Bronchial epithelial cell (primary cell): Measurements from ENCODE around the gene TRIM28. TPM values are rescaled to one million over a fixed set of nuclear protein-coding genes. Genes with fewer than 3 reads are reported as not detected.

ENCODE experiments used
- DNase-seq: peaks from one replicate; pipeline ENCODE4 v3.0.0-alpha.2; 2010; ENCODE audit warnings: low read depth
- FAIRE-seq: peaks from 2 replicates; lab custom pipeline; 2011; peaks lifted over from hg19 to GRCh38; lab: Jason Lieb, UNC
- H3K27me3 ChIP-seq: 2 replicates; pipeline ENCODE4 v1.5.1; 2011; ENCODE audit warnings: low read length; ENCODE audit not compliant: control insufficient read depth, insufficient read depth
- H3K36me3 ChIP-seq: 2 replicates; pipeline ENCODE4 v1.5.1; 2011; ENCODE audit warnings: low read length; ENCODE audit not compliant: control insufficient read depth, insufficient read depth
- H3K4me3 ChIP-seq: 2 replicates; pipeline ENCODE4 v1.5.1; 2011; ENCODE audit warnings: mild to moderate bottlenecking, low read depth, low read length, control low read depth
- total RNA-seq: library from RNA; depleted of rRNA; stranded (reverse); fragments of >200 nt; gene quantifications from 2 replicates; pipeline ENCODE4 v1.2.1, GENCODE V29; 2014
- TF ChIP-seq, protein P1 (sequence below): IDR thresholded peaks from 2 replicates; pipeline ENCODE4 v1.5.1; 2011; ENCODE audit warnings: mild to moderate bottlenecking, moderate library complexity, low read length, control low read depth, inconsistent platforms; ENCODE audit not compliant: insufficient read depth, severe bottlenecking

The TRIM28 gene
- total RNA-seq, 1 donor from 2014 or later = 277 TPM

GRCh38 chr19:58578012-58578925 lies 34.4 kb downstream of the TRIM28 start:
- FAIRE-seq (no peak), DNase-seq (no peak)
- TF ChIP-seq, protein P1, sequence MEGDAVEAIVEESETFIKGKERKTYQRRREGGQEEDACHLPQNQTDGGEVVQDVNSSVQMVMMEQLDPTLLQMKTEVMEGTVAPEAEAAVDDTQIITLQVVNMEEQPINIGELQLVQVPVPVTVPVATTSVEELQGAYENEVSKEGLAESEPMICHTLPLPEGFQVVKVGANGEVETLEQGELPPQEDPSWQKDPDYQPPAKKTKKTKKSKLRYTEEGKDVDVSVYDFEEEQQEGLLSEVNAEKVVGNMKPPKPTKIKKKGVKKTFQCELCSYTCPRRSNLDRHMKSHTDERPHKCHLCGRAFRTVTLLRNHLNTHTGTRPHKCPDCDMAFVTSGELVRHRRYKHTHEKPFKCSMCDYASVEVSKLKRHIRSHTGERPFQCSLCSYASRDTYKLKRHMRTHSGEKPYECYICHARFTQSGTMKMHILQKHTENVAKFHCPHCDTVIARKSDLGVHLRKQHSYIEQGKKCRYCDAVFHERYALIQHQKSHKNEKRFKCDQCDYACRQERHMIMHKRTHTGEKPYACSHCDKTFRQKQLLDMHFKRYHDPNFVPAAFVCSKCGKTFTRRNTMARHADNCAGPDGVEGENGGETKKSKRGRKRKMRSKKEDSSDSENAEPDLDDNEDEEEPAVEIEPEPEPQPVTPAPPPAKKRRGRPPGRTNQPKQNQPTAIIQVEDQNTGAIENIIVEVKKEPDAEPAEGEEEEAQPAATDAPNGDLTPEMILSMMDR = no peak
- H3K27me3 ChIP-seq = no peaks in the 10 kb centered on the region
- peaks cover 7% of the 10 kb centered on the region for H3K36me3 ChIP-seq
- no peak overlapping the region for H3K4me3 ChIP-seq

GRCh38 chr19:58579473-58580142 lies 35.7 kb downstream of the TRIM28 start:
- TF ChIP-seq, protein P1 = no peak
- no peak for FAIRE-seq
- Histone ChIP-seq H3K27me3 (no peaks in the 10 kb centered on the region), H3K36me3 (peaks cover 7% of the 10 kb centered on the region), H3K4me3 (no peak overlapping the region)
- DNase-seq = no peak

DNA sequence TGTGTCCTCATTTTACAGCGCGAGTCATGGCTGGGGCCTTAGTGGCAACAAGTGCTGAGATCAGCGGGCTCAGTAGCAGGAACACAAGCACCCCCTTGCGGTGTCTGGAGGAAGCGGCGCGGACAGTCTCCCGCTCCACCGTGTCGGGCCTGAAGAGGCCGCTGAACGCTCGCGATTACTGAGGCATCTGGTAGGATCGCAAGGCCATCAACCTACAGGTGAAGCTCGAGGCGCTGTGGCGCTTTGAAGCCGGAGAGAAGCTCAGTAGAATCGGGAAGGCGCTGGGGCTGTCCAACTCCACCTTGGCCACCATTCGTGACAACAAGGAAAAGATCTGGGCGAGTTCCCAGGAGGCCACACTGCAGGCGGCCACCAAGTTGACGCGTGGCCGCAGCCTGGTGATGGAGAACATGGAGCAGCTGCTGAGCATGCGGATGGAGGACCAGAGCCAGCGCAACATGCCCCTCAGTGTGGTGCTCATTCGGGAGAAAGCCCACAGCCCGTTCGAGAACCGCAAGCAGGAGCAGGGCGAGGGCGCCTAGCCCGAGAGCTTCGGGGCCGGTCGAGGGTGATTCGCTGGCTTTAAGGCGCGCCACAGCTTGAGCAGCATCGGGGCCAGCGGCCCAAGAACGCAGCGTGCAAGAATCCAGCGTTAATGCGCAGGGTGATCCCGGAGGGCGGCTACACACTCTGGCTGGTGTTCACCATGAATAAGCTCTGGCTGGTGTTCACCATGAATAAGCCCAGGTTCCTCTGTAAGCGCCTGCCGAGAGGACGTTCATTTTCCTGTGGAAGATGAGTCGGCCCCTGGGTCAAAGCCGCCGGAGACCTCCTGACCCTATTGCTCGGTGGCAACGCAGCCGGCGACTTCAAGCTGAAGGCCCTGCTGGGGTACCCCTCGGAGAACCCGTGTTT lies 37.6 kb downstream of the TRIM28 start:
- DNase-seq (peak; percentile 68), FAIRE-seq (no peak)
- Histone ChIP-seq H3K36me3 (peaks cover 7% of the 10 kb centered on the region), H3K4me3 (no peak overlapping the region), H3K27me3 (no peaks in the 10 kb centered on the region)
- TF ChIP-seq, protein P1 = peak; percentile 95

GRCh38 chr19:58582985-58583384 lies 39.1 kb downstream of the TRIM28 start:
- DNase-seq (no peak), FAIRE-seq (no peak)
- TF ChIP-seq, protein P1 = no peak
- Histone ChIP-seq H3K36me3 (peaks cover 7% of the 10 kb centered on the region), H3K27me3 (no peaks in the 10 kb centered on the region), H3K4me3 (no peak overlapping the region)
